HCT116 (cell line): ENCODE measurements around the gene AADAC. TPM values are rescaled to one million over a fixed set of nuclear protein-coding genes. Genes with fewer than 3 reads are reported as not detected.

ENCODE experiments used
- ATAC-seq: fragments of 200-7000 bp; cut with Tn5 transposase; 2 replicates; pipeline ENCODE4 v1.9.1; 2020; ENCODE audit warnings: mild to moderate bottlenecking, moderate library complexity
- BruUV-seq: library from RNA; stranded (reverse); fragments of 400-500 nt; replicated peaks from 2 replicates; lab custom pipeline; 2021; lab: Mats Ljungman, UMichigan
- CTCF ChIA-PET: fragments of 300-600 bp; sonication (Branson Sonifier 250); formaldehyde crosslinking; loops from one replicate; lab custom pipeline; 2021; ENCODE audit warnings: antibody characterized with exemption; lab: Charles Lee
- POLR2A ChIA-PET: fragments of 300-600, 350-600 bp; sonication (Branson Sonifier 250); formaldehyde crosslinking; loops from one replicate; lab custom pipeline; 2021; ENCODE audit warnings: antibody characterized with exemption; lab: Charles Lee
- RAD21 ChIA-PET, 2 experiments: fragments of 300-600 bp; sonication (Branson Sonifier 250); formaldehyde crosslinking; loops; one replicate each; lab custom pipeline; 2023; ENCODE audit warnings: low total read pairs in 2 of 2; ENCODE audit not compliant: uncharacterized antibody in 2 of 2, unreplicated experiment in 2 of 2, low non-redundant PET in 1 of 2; lab: Charles Lee
- DNase-seq: peaks from one replicate; pipeline ENCODE4 v3.0.0-alpha.2; 2010; ENCODE audit warnings: low read depth, low spot score
- H2AFZ ChIP-seq: fragments of 200-600 bp; shearing (Covaris generic), sonication (generic); 2 replicates; pipeline ENCODE4 v1.6.1; 2017; ENCODE audit warnings: low read depth, mixed run types, mixed read lengths, antibody characterized with exemption, low read length; ENCODE audit not compliant: poor library complexity, severe bottlenecking
- H3K27ac ChIP-seq: 2 replicates; pipeline ENCODE4 v1.5.1; 2012; ENCODE audit warnings: low read depth, low read length
- H3K27me3 ChIP-seq: fragments of 200-600 bp; sonication (generic); 2 replicates; pipeline ENCODE4 v1.6.1; 2016; ENCODE audit warnings: mixed run types, low read length, mixed read lengths; ENCODE audit not compliant: insufficient read depth
- H3K36me3 ChIP-seq, 2 experiments: fragments of 200-500 bp in 1 of 2; fragments of 200-600 bp in 1 of 2; sonication (Bioruptor generic) in 1 of 2; sonication (generic) in 1 of 2; 2 replicates each; pipeline versions ENCODE4 v1.5.1 to v1.6.1; 2014 to 2016; ENCODE audit warnings: low read length in 2 of 2, inconsistent platforms in 1 of 2, mixed read lengths in 1 of 2, mixed run types in 1 of 2; ENCODE audit not compliant: insufficient read depth in 2 of 2, control insufficient read depth in 1 of 2
- H3K4me1 ChIP-seq, 2 experiments: fragments of 200-600 bp in 1 of 2; sonication (generic) in 1 of 2; 2 replicates each; pipeline versions ENCODE4 v1.5.1 to v1.6.1; 2012 to 2017; ENCODE audit warnings: low read length in 2 of 2, inconsistent platforms in 1 of 2, mild to moderate bottlenecking in 1 of 2, mixed read lengths in 1 of 2, mixed run types in 1 of 2, moderate library complexity in 1 of 2; ENCODE audit not compliant: insufficient read depth in 2 of 2, control insufficient read depth in 1 of 2
- H3K4me2 ChIP-seq: fragments of 200-600 bp; sonication (generic); 2 replicates; pipeline ENCODE4 v1.6.1; 2017; ENCODE audit warnings: mixed run types, low read length, mixed read lengths
- H3K4me3 ChIP-seq, 2 experiments: fragments of 200-600 bp in 1 of 2; sonication (generic) in 1 of 2; replicated peaks in 1 of 2; 2 replicates each; pipeline ENCODE4 v1.5.1; 2011 to 2016; ENCODE audit warnings: low read length in 2 of 2, control low read depth in 1 of 2, low read depth in 1 of 2, mild to moderate bottlenecking in 1 of 2, mixed read lengths in 1 of 2, mixed run types in 1 of 2
- H3K79me2 ChIP-seq: fragments of 200-600 bp; sonication (generic); 2 replicates; pipeline ENCODE4 v1.6.1; 2017; ENCODE audit warnings: mild to moderate bottlenecking, mixed run types, low read length, moderate library complexity, mixed read lengths; ENCODE audit not compliant: insufficient read depth
- H3K9ac ChIP-seq: fragments of 200-600 bp; sonication (generic); 2 replicates; pipeline ENCODE4 v1.6.1; 2016; ENCODE audit warnings: low read length, mixed read lengths
- H3K9me2 ChIP-seq: fragments of 200-600 bp; sonication (generic), shearing (Covaris generic); 2 replicates; pipeline ENCODE4 v1.6.1; 2017; ENCODE audit warnings: mixed run types, mild to moderate bottlenecking, moderate library complexity; ENCODE audit not compliant: insufficient read depth
- H3K9me3 ChIP-seq, 2 experiments: fragments of 200-500 bp in 1 of 2; fragments of 200-600 bp in 1 of 2; sonication (Bioruptor generic) in 1 of 2; sonication (generic) in 1 of 2; 2 replicates each; pipeline ENCODE4 v1.6.1; 2014 to 2017; ENCODE audit warnings: low read length in 2 of 2, mixed read lengths in 2 of 2, inconsistent platforms in 1 of 2, low read depth in 1 of 2, mild to moderate bottlenecking in 1 of 2, mixed run types in 1 of 2, moderate library complexity in 1 of 2; ENCODE audit not compliant: control insufficient read depth in 1 of 2, insufficient read depth in 1 of 2
- H4K20me1 ChIP-seq: fragments of 200-600 bp; sonication (generic), shearing (Covaris generic); 2 replicates; pipeline ENCODE4 v1.6.1; 2017; ENCODE audit warnings: mixed run types, mild to moderate bottlenecking, moderate library complexity; ENCODE audit not compliant: insufficient read depth
- ATF3 ChIP-seq: IDR thresholded peaks from 2 replicates; pipeline ENCODE4 v1.6.1; 2012
- CBX3 ChIP-seq: IDR thresholded peaks from 2 replicates; pipeline ENCODE4 v1.6.1; 2012; ENCODE audit warnings: low read depth
- CEBPB ChIP-seq: IDR thresholded peaks from 2 replicates; pipeline ENCODE4 v1.6.1; 2012; ENCODE audit warnings: low read depth
- CTCF ChIP-seq, 3 experiments: fragments of 200-600 bp in 1 of 3; sonication (generic) in 1 of 3; IDR thresholded peaks in 2 of 3; conservative IDR thresholded peaks in 1 of 3; 2 replicates each; pipeline ENCODE4 v1.5.1; 2012 to 2017; ENCODE audit warnings: low read depth in 2 of 3, low read length in 2 of 3, antibody characterized with exemption in 1 of 3, borderline replicate concordance in 1 of 3, control low read depth in 1 of 3, mild to moderate bottlenecking in 1 of 3, mixed read lengths in 1 of 3, mixed run types in 1 of 3, moderate library complexity in 1 of 3; ENCODE audit not compliant: insufficient read depth in 1 of 3
- EGR1 ChIP-seq: IDR thresholded peaks from 2 replicates; pipeline ENCODE4 v1.6.1; 2012; ENCODE audit warnings: low read depth
- ELF1 ChIP-seq: IDR thresholded peaks from 2 replicates; pipeline ENCODE4 v1.6.1; 2012; ENCODE audit warnings: low read depth, borderline replicate concordance
- EZH2phosphoT487 ChIP-seq: fragments of 200-600 bp; IDR thresholded peaks from 2 replicates; pipeline ENCODE4 v1.6.1; 2018; ENCODE audit warnings: antibody characterized with exemption, borderline replicate concordance
- FOSL1 ChIP-seq: IDR thresholded peaks from 2 replicates; pipeline ENCODE4 v1.6.1; 2012; ENCODE audit warnings: low read depth
- RAD21 ChIP-seq: IDR thresholded peaks from 2 replicates; pipeline ENCODE4 v1.6.1; 2012; ENCODE audit warnings: low read depth, mild to moderate bottlenecking
- SIN3A ChIP-seq: IDR thresholded peaks from 2 replicates; pipeline ENCODE4 v1.6.1; 2012; ENCODE audit warnings: low read depth
- TCF7L2 ChIP-seq: IDR thresholded peaks from 2 replicates; pipeline ENCODE4 v1.7.0; 2011; ENCODE audit warnings: borderline replicate concordance, inconsistent platforms; ENCODE audit not compliant: insufficient read depth, insufficient read length; ENCODE audit errors: extremely low read depth
- YY1 ChIP-seq: IDR thresholded peaks from 2 replicates; pipeline ENCODE4 v1.6.1; 2011; ENCODE audit warnings: low read length, low read depth, moderate library complexity, mild to moderate bottlenecking; ENCODE audit not compliant: insufficient replicate concordance; ENCODE audit errors: extremely low read depth
- ZBTB33 ChIP-seq: IDR thresholded peaks from 2 replicates; pipeline ENCODE4 v1.6.1; 2011; ENCODE audit warnings: mild to moderate bottlenecking, low read length, moderate library complexity; ENCODE audit not compliant: insufficient replicate concordance; ENCODE audit errors: extremely low read depth
- ZFX ChIP-seq: fragments of 450-650 bp; IDR thresholded peaks from 2 replicates; pipeline ENCODE4 v1.6.1; 2017
- ZNF274 ChIP-seq: fragments of 200-500 bp; sonication (Bioruptor generic); IDR thresholded peaks from 2 replicates; pipeline ENCODE4 v1.6.1; 2014; ENCODE audit warnings: mild to moderate bottlenecking, low read depth, low read length, inconsistent platforms
- intact Hi-C: fragments of 100-400 bp; cut with micrococcal nuclease; formaldehyde crosslinking; loops from 2 replicates; pipeline ENCODE4 v1.10.0; 2022
- total RNA-seq: library from RNA; stranded (reverse); gene quantifications from one replicate; pipeline ENCODE4 v1.2.1, GENCODE V29; 2021; ENCODE audit not compliant: unreplicated experiment

AADAC gene
- total RNA-seq, 1 experiment from 2014 or later: 3.8 TPM

GRCh38 chr3:151841801-151842200 is 27.9 kb downstream of the AADAC start:
- Histone ChIP-seq H3K4me3 (no peak overlapping the region), H3K79me2 (no peaks in the 10 kb centered on the region), H3K9ac (no peak overlapping the region), H3K4me1 (peaks cover 12 to 18% of the 10 kb centered on the region in 2 experiments)
- ChIA-PET POLR2A (no interaction called here), RAD21 (no interaction called here)
- TF ChIP-seq RAD21 (no peak), YY1 (no peak), TCF7L2 (no peak)
- TF ChIP-seq, all 23 proteins: peak for 0
- Histone ChIP-seq H3K9me3 (no peaks in the 10 kb centered on the region), H3K9me2 (no peaks in the 10 kb centered on the region), H4K20me1 (no peaks in the 10 kb centered on the region), H3K4me2 (no peak overlapping the region), H3K27me3 (no peaks in the 10 kb centered on the region), H3K36me3 (no peaks in the 10 kb centered on the region), H2AFZ (no peak overlapping the region), H3K27ac (no peak overlapping the region)
- DNase-seq (no peak), ATAC-seq (no peak)
- intact Hi-C loops: no loop called here
- CTCF ChIA-PET: interaction anchor here (0.9 kb wide), 1 partner anchor 403 kb away, joined by 3 read pairs; no protein-coding TSS in a partner anchor
- BruUV-seq: no TSS peak

- CTCF ChIA-PET: interaction anchor here (0.9 kb wide), 1 partner anchor 404 kb away, joined by 3 read pairs; no protein-coding TSS in a partner anchor
- no TSS peak for BruUV-seq
- POLR2A ChIA-PET: no interaction called here
- H3K4me3 ChIP-seq: no peak overlapping the region
- DNase-seq (no peak), ATAC-seq (no peak)
- H3K9me2 ChIP-seq: no peaks in the 10 kb centered on the region
- H3K9ac ChIP-seq: no peak overlapping the region
- no peaks in the 10 kb centered on the region for H3K27me3 ChIP-seq
- H3K4me2 ChIP-seq: no peak overlapping the region
- no peaks in the 10 kb centered on the region for H3K79me2 ChIP-seq
- no peaks in the 10 kb centered on the region for H3K36me3 ChIP-seq
- no peak for TF ChIP-seq EZH2phosphoT487
- TF ChIP-seq ZFX: no peak
- no peak for TF ChIP-seq CTCF (IDR thresholded peaks at IDR 0.05 in 2 of 3, conservative IDR thresholded peaks at IDR 0.05 in 1 of 3; ENCODE audit: borderline replicate concordance in 1 of 3, insufficient read depth in 1 of 3, low read depth in 2 of 3, low read length in 2 of 3)
- no peak for TF ChIP-seq TCF7L2
- no peak for TF ChIP-seq ZBTB33
- no peak for TF ChIP-seq ZNF274
- no peak for TF ChIP-seq SIN3A
- TF ChIP-seq YY1: no peak
- no peak for TF ChIP-seq EGR1
- TF ChIP-seq ATF3: no peak
- no peak for TF ChIP-seq ELF1
- TF ChIP-seq CBX3: no peak
- no peak for TF ChIP-seq FOSL1
- TF ChIP-seq CEBPB: no peak
- RAD21 ChIA-PET: interaction anchor here in 1 of 2 experiments (0.6 kb wide), 1 partner anchor 23 kb away, joined by 3 read pairs; no protein-coding TSS in a partner anchor
- no peak overlapping the region for H2AFZ ChIP-seq
- H3K4me1 ChIP-seq: peaks cover 2 to 7% of the 10 kb centered on the region in 2 experiments; a peak in 2 of 4 replicates
- no peaks in the 10 kb centered on the region for H4K20me1 ChIP-seq
- H3K27ac ChIP-seq: no peak overlapping the region
- intact Hi-C loops: no loop called here
- H3K9me3 ChIP-seq: no peaks in the 10 kb centered on the region
Measured at GRCh38 chr3:151843275-151843674, 29.4 kb downstream of the AADAC start.
